H1 (cell line): ENCODE data around the gene BUB1B. TPM values are rescaled to one million over a fixed set of nuclear protein-coding genes. Genes with fewer than 3 reads are reported as not detected.
A peak's percentile ranks its signal among the peaks of the same experiment; 100 is the strongest.

ENCODE experiments used
- CTCF ChIA-PET: fragments of 300-600 bp; sonication (Branson Sonifier 250); formaldehyde crosslinking; loops from one replicate; lab custom pipeline; 2021; ENCODE audit not compliant: partially characterized antibody; lab: Charles Lee
- POLR2A ChIA-PET: fragments of 300-600 bp; sonication (Branson Sonifier 250); formaldehyde crosslinking; loops from one replicate; lab custom pipeline; 2021; ENCODE audit warnings: inconsistent platforms; ENCODE audit not compliant: partially characterized antibody; lab: Charles Lee
- DNase-seq, 2 experiments: peaks; one replicate each; pipeline versions ENCODE4 v3.0.0 to v3.0.0-alpha.2; 2010 to 2022; ENCODE audit warnings: low spot score in 2 of 2, low read depth in 1 of 2, mixed read lengths in 1 of 2
- FAIRE-seq: peaks from 2 replicates; lab custom pipeline; 2011; peaks lifted over from hg19 to GRCh38; lab: Jason Lieb, UNC
- H2AFZ ChIP-seq: 2 replicates; pipeline ENCODE4 v1.8.1; 2012; ENCODE audit warnings: low read length, inconsistent platforms
- H2AK5ac ChIP-seq: 2 replicates; pipeline ENCODE4 v1.6.1; 2013; ENCODE audit warnings: low read depth, low read length
- H2BK120ac ChIP-seq: replicated peaks from 2 replicates; pipeline ENCODE3; 2013; ENCODE audit warnings: low read depth, low read length, inconsistent platforms
- H2BK12ac ChIP-seq: 2 replicates; pipeline ENCODE4 v1.6.1; 2013; ENCODE audit warnings: low read depth, low read length
- H2BK15ac ChIP-seq: 2 replicates; pipeline ENCODE4 v1.6.1; 2013; ENCODE audit warnings: low read length
- H2BK20ac ChIP-seq: 2 replicates; pipeline ENCODE4 v1.6.1; 2013; ENCODE audit warnings: low read length
- H2BK5ac ChIP-seq: 2 replicates; pipeline ENCODE4 v1.6.1; 2013; ENCODE audit warnings: low read depth, low read length
- H3K14ac ChIP-seq: 2 replicates; pipeline ENCODE4 v1.6.1; 2013; ENCODE audit warnings: inconsistent platforms; ENCODE audit not compliant: insufficient read length
- H3K18ac ChIP-seq: 2 replicates; pipeline ENCODE4 v1.6.1; 2013; ENCODE audit warnings: low read length; ENCODE audit errors: extremely low read depth
- H3K23ac ChIP-seq: 2 replicates; pipeline ENCODE4 v1.6.1; 2013; ENCODE audit warnings: inconsistent platforms; ENCODE audit not compliant: insufficient read length
- H3K23me2 ChIP-seq: 2 replicates; pipeline ENCODE4 v1.6.1; 2013; ENCODE audit warnings: low read depth, low read length
- H3K27ac ChIP-seq: 2 replicates; pipeline ENCODE4 v1.6.1; 2011; ENCODE audit warnings: low read depth, low read length, inconsistent platforms
- H3K27me3 ChIP-seq, 4 experiments: replicated peaks in 1 of 4; 1 replicate in 1 of 4; 2 replicates in 3 of 4; pipeline versions ENCODE4 v1.6.1 to v1.8.1; 2011 to 2013; ENCODE audit warnings: low read length in 3 of 4, mild to moderate bottlenecking in 3 of 4, inconsistent platforms in 2 of 4, mixed read lengths in 2 of 4, moderate library complexity in 1 of 4; ENCODE audit not compliant: control insufficient read depth in 3 of 4, insufficient read depth in 3 of 4; ENCODE audit errors: extremely low read depth in 1 of 4
- H3K36me3 ChIP-seq, 4 experiments: 2 replicates each; pipeline versions ENCODE4 v1.6.1 to v1.8.1; 2011 to 2013; ENCODE audit warnings: mild to moderate bottlenecking in 4 of 4, low read length in 3 of 4, moderate library complexity in 2 of 4, control low read depth in 1 of 4, inconsistent platforms in 1 of 4; ENCODE audit not compliant: insufficient read depth in 4 of 4, control insufficient read depth in 2 of 4
- H3K4ac ChIP-seq: replicated peaks from 2 replicates; pipeline ENCODE3; 2013; ENCODE audit warnings: low read length, low read depth, mixed read lengths, inconsistent platforms; ENCODE audit not compliant: insufficient read length
- H3K4me1 ChIP-seq, 4 experiments: replicated peaks in 1 of 4; 1 replicate in 1 of 4; 2 replicates in 3 of 4; pipeline versions ENCODE4 v1.6.1 to v1.8.1; 2011 to 2013; ENCODE audit warnings: low read length in 3 of 4, inconsistent platforms in 2 of 4, mixed read lengths in 1 of 4; ENCODE audit not compliant: insufficient read depth in 4 of 4, control insufficient read depth in 3 of 4
- H3K4me2 ChIP-seq, 2 experiments: 2 replicates each; pipeline versions ENCODE4 v1.6.1 to v1.8.1; 2011 to 2013; ENCODE audit warnings: low read depth in 2 of 2, low read length in 2 of 2, control low read depth in 1 of 2, inconsistent platforms in 1 of 2, mild to moderate bottlenecking in 1 of 2; ENCODE audit not compliant: insufficient read depth in 1 of 2
- H3K4me3 ChIP-seq, 4 experiments: fragments of 200-600, 300-600 bp in 1 of 4; sonication (generic), shearing (Covaris generic), sonication (Bioruptor Twin) in 1 of 4; 2 replicates each; pipeline versions ENCODE4 v1.5.1 to v1.8.1; 2011 to 2016; ENCODE audit warnings: low read length in 4 of 4, low read depth in 3 of 4, control low read depth in 2 of 4, inconsistent platforms in 2 of 4, mild to moderate bottlenecking in 2 of 4, mixed read lengths in 1 of 4, moderate library complexity in 1 of 4; ENCODE audit not compliant: insufficient read depth in 2 of 4; ENCODE audit errors: extremely low read depth in 1 of 4
- H3K56ac ChIP-seq: replicated peaks from 2 replicates; pipeline ENCODE3; 2013; ENCODE audit warnings: low read depth, mild to moderate bottlenecking, mixed read lengths, low read length, inconsistent platforms; ENCODE audit not compliant: insufficient read length
- H3K79me1 ChIP-seq: 2 replicates; pipeline ENCODE4 v1.6.1; 2013; ENCODE audit warnings: low read depth, low read length, control low read depth
- H3K79me2 ChIP-seq, 2 experiments: 2 replicates each; pipeline versions ENCODE4 v1.6.1 to v1.8.1; 2012 to 2013; ENCODE audit warnings: low read length in 2 of 2, mild to moderate bottlenecking in 2 of 2, inconsistent platforms in 1 of 2; ENCODE audit not compliant: insufficient read depth in 2 of 2, control insufficient read depth in 1 of 2
- H3K9ac ChIP-seq, 4 experiments: replicated peaks in 1 of 4; 1 replicate in 1 of 4; 2 replicates in 3 of 4; pipeline versions ENCODE4 v1.6.1 to v1.8.1; 2011 to 2013; ENCODE audit warnings: low read depth in 3 of 4, low read length in 3 of 4, control low read depth in 2 of 4, mild to moderate bottlenecking in 2 of 4, moderate library complexity in 2 of 4, inconsistent platforms in 1 of 4; ENCODE audit errors: extremely low read depth in 1 of 4
- H3K9me3 ChIP-seq, 2 experiments: 2 replicates each; pipeline versions ENCODE4 v1.6.1 to v1.8.1; 2012 to 2013; ENCODE audit warnings: mild to moderate bottlenecking in 2 of 2, moderate library complexity in 2 of 2, control low read depth in 1 of 2, inconsistent platforms in 1 of 2, low read depth in 1 of 2, low read length in 1 of 2, mixed read lengths in 1 of 2; ENCODE audit not compliant: insufficient read depth in 2 of 2
- H4K20me1 ChIP-seq, 2 experiments: replicated peaks in 1 of 2; 2 replicates each; pipeline versions ENCODE3 to v1.8.1; 2011 to 2013; ENCODE audit warnings: inconsistent platforms in 2 of 2, low read length in 2 of 2, mild to moderate bottlenecking in 1 of 2; ENCODE audit not compliant: insufficient read depth in 2 of 2, control insufficient read depth in 1 of 2
- H4K5ac ChIP-seq: 2 replicates; pipeline ENCODE4 v1.6.1; 2013; ENCODE audit warnings: low read length, low read depth, mixed read lengths, inconsistent platforms; ENCODE audit not compliant: insufficient read length
- H4K8ac ChIP-seq: 2 replicates; pipeline ENCODE4 v1.8.0; 2013; ENCODE audit warnings: mild to moderate bottlenecking, moderate library complexity, low read length, inconsistent platforms; ENCODE audit not compliant: insufficient read depth; ENCODE audit errors: extremely low read depth
- H4K91ac ChIP-seq: replicated peaks from 2 replicates; pipeline ENCODE3; 2013; ENCODE audit warnings: low read length, mixed read lengths, inconsistent platforms; ENCODE audit not compliant: insufficient read length
- ASH2L ChIP-seq: fragments of 200-600, 300-600 bp; sonication (generic); IDR thresholded peaks from one replicate; pipeline ENCODE4 v1.7.1; 2017; ENCODE audit warnings: low read length
- ATF3 ChIP-seq: IDR thresholded peaks from 2 replicates; pipeline ENCODE4 v1.6.1; 2011; ENCODE audit warnings: low read depth, mild to moderate bottlenecking, low read length; ENCODE audit not compliant: insufficient read depth
- CBX8 ChIP-seq: fragments of 300-800, 300-1000 bp; sonication (generic); IDR thresholded peaks from 2 replicates; pipeline ENCODE4 v1.7.1; 2016; ENCODE audit warnings: low read depth, low read length, borderline replicate concordance
- GABPA ChIP-seq: IDR thresholded peaks from 2 replicates; pipeline ENCODE4 v1.6.1; 2011; ENCODE audit warnings: mild to moderate bottlenecking, low read length, moderate library complexity, borderline replicate concordance; ENCODE audit not compliant: insufficient read depth
- RBBP5 ChIP-seq: IDR thresholded peaks from 2 replicates; pipeline ENCODE4 v1.7.1; 2012; ENCODE audit warnings: low read depth, mild to moderate bottlenecking, inconsistent platforms, low read length, moderate library complexity, borderline replicate concordance
- SRF ChIP-seq: IDR thresholded peaks from 2 replicates; pipeline ENCODE4 v1.6.1; 2011; ENCODE audit warnings: mild to moderate bottlenecking, low read depth, low read length, moderate library complexity
- WGBS, 2 experiments: shearing (Covaris generic) in 1 of 2; methylation state at CpG; one replicate each; pipeline versions ENCODE4 v1.1.6 to v1.1.7; 2013 to 2015; ENCODE audit warnings: low lambda C conversion rate in 2 of 2, mixed read lengths in 2 of 2, inconsistent platforms in 1 of 2, low coverage in 1 of 2, missing lambda C conversion rate in 1 of 2; ENCODE audit not compliant: insufficient replicate concordance in 2 of 2, insufficient coverage in 1 of 2, insufficient read length in 1 of 2; ENCODE audit errors: extremely low coverage in 1 of 2, missing lambda C conversion rate in 1 of 2; 5-methylcytosine and 5-hydroxymethylcytosine counted together
- polyA plus RNA-seq, 7 experiments: library from polyadenylated mRNA; depleted of rRNA in 3 of 7; stranded (reverse) in 5 of 7; unstranded in 2 of 7; fragments of >200 nt in 5 of 7; fragments of 200-250 nt in 2 of 7; gene quantifications; 1 replicate in 5 of 7; 2 replicates in 1 of 7; 4 replicates in 1 of 7; pipeline versions ENCODE4 v1.2.1 to v1.2.3, GENCODE V29; 2011 to 2013; ENCODE audit warnings: missing spikeins in 2 of 7, mixed read lengths in 2 of 7
- total RNA-seq: library from RNA; stranded (reverse); fragmentation: NEBNext Ultra II Directional; extraction: Animal tissue kit (Norgen Biotek cat#: 25700); gene quantifications from 2 replicates; pipeline ENCODE4 v1.2.1, GENCODE V29; 2021

The BUB1B gene
- total and polyA plus RNA-seq, 2 of the 8 experiments (the other 6 are each of a cell fraction or from before 2014, with no cell fraction given): 48.9 to 144 TPM

DNA sequence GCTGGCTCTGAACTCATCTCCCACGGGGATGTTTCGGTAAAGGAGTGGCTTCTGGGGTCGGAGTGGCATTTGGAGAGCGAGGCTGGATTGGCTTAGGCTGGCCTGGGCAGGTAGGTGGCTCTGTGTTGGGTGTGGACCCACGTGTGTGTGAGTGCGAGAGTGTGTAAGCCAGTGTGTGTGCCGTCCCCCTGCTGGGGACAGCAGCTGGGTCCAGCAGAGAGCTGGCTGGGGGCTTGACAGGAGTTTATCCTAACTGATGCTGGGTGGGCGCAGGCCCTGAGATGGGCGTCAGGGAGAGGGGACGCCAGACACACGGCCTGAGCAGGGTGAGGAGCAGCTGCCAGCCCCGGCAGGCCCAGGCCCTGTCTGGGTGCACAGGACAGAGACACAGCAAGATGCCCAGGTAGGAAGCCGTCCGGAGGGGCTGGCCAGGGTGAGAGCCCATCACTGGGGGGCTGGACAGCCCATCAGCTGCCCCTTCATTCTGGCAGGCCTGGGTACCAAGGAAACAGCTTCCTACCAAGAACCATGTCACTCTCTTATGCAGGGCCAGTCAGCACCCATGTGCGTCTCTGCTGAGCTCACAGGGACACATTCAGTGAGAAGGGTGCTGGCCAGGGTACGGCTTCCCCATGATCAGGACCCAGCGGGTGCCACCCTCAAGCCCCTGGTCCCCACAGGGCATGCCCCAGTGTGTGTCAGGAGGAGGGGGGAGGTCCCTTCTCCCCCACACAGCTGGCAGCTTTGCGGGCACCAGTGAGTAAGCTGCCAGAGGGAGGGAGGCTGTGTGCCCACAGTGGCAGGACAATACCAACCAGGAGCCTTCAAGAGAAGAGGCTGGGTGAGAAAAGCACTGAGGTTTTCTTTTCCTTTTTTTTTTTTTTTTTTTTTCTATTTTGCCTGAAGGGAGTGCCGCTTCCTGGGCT lies 79.1 kb downstream of the BUB1B start:
- H3K27ac ChIP-seq: no peak overlapping the region
- peak overlapping the region; percentile 53; the same call in 1 of the 2 replicates for H4K8ac ChIP-seq
- FAIRE-seq: no peak
- peaks cover 4% of the 10 kb centered on the region; the same call in 1 of the 2 replicates for H3K23me2 ChIP-seq
- H2AK5ac ChIP-seq: no peak overlapping the region
- H3K56ac ChIP-seq: peak overlapping the region; percentile 50
- H3K9me3 ChIP-seq: no peaks in the 10 kb centered on the region
- ChIA-PET CTCF (interaction anchor here (0.5 to 46.3 kb wide), 18 partner anchors 11 to 212 kb away, joined by 3 to 1340 read pairs (median 4); partner anchors contain the start of gene PLCB2), POLR2A (interaction anchor here (1.0 to 6.2 kb wide), 13 partner anchors 10 to 200 kb away, joined by 3 to 47 read pairs (median 6); partner anchors contain the start of genes BAHD1 and BUB1B)
- H3K79me1 ChIP-seq: no peaks in the 10 kb centered on the region
- H3K4ac ChIP-seq: no peak overlapping the region
- H3K18ac ChIP-seq: peak overlapping the region; percentile 63; the same call in 1 of the 2 replicates
- H2AFZ ChIP-seq: peak overlapping the region; percentile 14; the same call in 1 of the 2 replicates
- peaks cover 9 to 20% (median 16%) of the 10 kb centered on the region in 4 experiments for H3K4me1 ChIP-seq
- peak overlapping the region; percentile 29 for H4K5ac ChIP-seq
- peak overlapping the region; percentile 72; the same call in 1 of the 2 replicates for H2BK20ac ChIP-seq
- no peak overlapping the region for H3K14ac ChIP-seq
- 83% methylated on average over 18 of the region's 19 CpGs; no CpG with 5 or more reads in 1 of the 2 experiments for WGBS, 2 experiments
- DNase-seq: no peak
- H2BK15ac ChIP-seq: peak overlapping the region; percentile 82; the same call in 1 of the 2 replicates
- peaks cover 0 to 6% (median 2%) of the 10 kb centered on the region in 4 experiments; a peak in 2 of 7 replicates for H3K27me3 ChIP-seq
- no peaks in the 10 kb centered on the region for H4K20me1 ChIP-seq
- no peaks in the 10 kb centered on the region for H3K36me3 ChIP-seq
- H3K79me2 ChIP-seq: no peaks in the 10 kb centered on the region
- H4K91ac ChIP-seq: peak overlapping the region; percentile 77
- peak overlapping the region; percentile 73 to 84 for H3K4me2 ChIP-seq
- H3K4me3 ChIP-seq: peak overlapping the region in 3 of 4 experiments; percentile 26 to 54 (median 34); a peak in 4 of 8 replicates
- no peak overlapping the region; a peak in 2 of 7 replicates for H3K9ac ChIP-seq
- peak overlapping the region; percentile 13; the same call in 1 of the 2 replicates for H2BK5ac ChIP-seq
- H3K23ac ChIP-seq: no peak overlapping the region
- no peak for TF ChIP-seq SRF
- no peak for TF ChIP-seq ATF3
- TF ChIP-seq GABPA: no peak
- no peak for TF ChIP-seq ASH2L
- TF ChIP-seq RBBP5: no peak
- no peak for TF ChIP-seq CBX8
- no peak overlapping the region for H2BK120ac ChIP-seq
- H2BK12ac ChIP-seq: peak overlapping the region; percentile 22; the same call in 1 of the 2 replicates
